H9 (cell line): ENCODE data around the gene CD226. TPM values are rescaled to one million over a fixed set of nuclear protein-coding genes. Genes with fewer than 3 reads are reported as not detected.

Experiments used
- DNase-seq: peaks from one replicate; pipeline ENCODE4 v3.0.0-alpha.2; 2017
- H2AFZ ChIP-seq: one replicate; pipeline ENCODE4 v1.6.1; 2013; ENCODE audit warnings: mild to moderate bottlenecking, low read length, control low read depth, moderate library complexity
- H2AK5ac ChIP-seq: 2 replicates; pipeline ENCODE4 v1.6.1; 2013; ENCODE audit warnings: low read length, control low read depth, mixed read lengths; ENCODE audit not compliant: insufficient read length
- H2BK120ac ChIP-seq: one replicate; pipeline ENCODE4 v1.6.1; 2013; ENCODE audit warnings: low read depth, mild to moderate bottlenecking, low read length, control low read depth, inconsistent platforms; ENCODE audit not compliant: poor library complexity, severe bottlenecking
- H2BK12ac ChIP-seq: 2 replicates; pipeline ENCODE4 v1.6.1; 2013; ENCODE audit warnings: low read length, control low read depth, mixed read lengths, low read depth; ENCODE audit not compliant: insufficient read length
- H2BK15ac ChIP-seq: 2 replicates; pipeline ENCODE4 v1.6.1; 2013; ENCODE audit warnings: low read depth, low read length, control low read depth
- H2BK20ac ChIP-seq: one replicate; pipeline ENCODE4 v1.6.1; 2013; ENCODE audit warnings: low read depth, mild to moderate bottlenecking, low read length, control low read depth, inconsistent platforms; ENCODE audit not compliant: poor library complexity, severe bottlenecking
- H2BK5ac ChIP-seq: 2 replicates; pipeline ENCODE4 v1.6.1; 2013; ENCODE audit warnings: low read length, control low read depth, mixed read lengths; ENCODE audit not compliant: insufficient read length
- H3K14ac ChIP-seq: 2 replicates; pipeline ENCODE4 v1.6.1; 2013; ENCODE audit warnings: low read length, control low read depth; ENCODE audit not compliant: insufficient read depth
- H3K18ac ChIP-seq: 2 replicates; pipeline ENCODE4 v1.6.1; 2013; ENCODE audit warnings: low read depth, mild to moderate bottlenecking, mixed read lengths, low read length, control low read depth; ENCODE audit not compliant: insufficient read length
- H3K23ac ChIP-seq: 2 replicates; pipeline ENCODE4 v1.6.1; 2013; ENCODE audit warnings: low read length, control low read depth, mixed read lengths, low read depth; ENCODE audit not compliant: insufficient read length
- H3K23me2 ChIP-seq: 2 replicates; pipeline ENCODE4 v1.6.1; 2013; ENCODE audit warnings: low read depth, mild to moderate bottlenecking, mixed read lengths, low read length, control low read depth; ENCODE audit not compliant: insufficient read length, poor library complexity, severe bottlenecking
- H3K27ac ChIP-seq: 2 replicates; pipeline ENCODE4 v1.5.1; 2013; ENCODE audit warnings: low read length, control low read depth, mixed read lengths, low read depth; ENCODE audit not compliant: insufficient read length
- H3K27me3 ChIP-seq: 2 replicates; pipeline ENCODE4 v1.6.1; 2013; ENCODE audit warnings: low read length, control low read depth, inconsistent platforms; ENCODE audit not compliant: insufficient read depth
- H3K4ac ChIP-seq: 2 replicates; pipeline ENCODE4 v1.6.1; 2013; ENCODE audit warnings: low read depth, mild to moderate bottlenecking, control low read depth, inconsistent platforms, low read length, moderate library complexity
- H3K4me1 ChIP-seq: 2 replicates; pipeline ENCODE4 v1.6.1; 2013; ENCODE audit warnings: low read length, control low read depth, inconsistent platforms; ENCODE audit not compliant: insufficient read depth
- H3K4me2 ChIP-seq: 2 replicates; pipeline ENCODE4 v1.6.1; 2013; ENCODE audit warnings: low read length, control low read depth, mixed read lengths; ENCODE audit not compliant: insufficient read length, insufficient read depth
- H3K56ac ChIP-seq: 2 replicates; pipeline ENCODE4 v1.6.1; 2013; ENCODE audit warnings: low read depth, mild to moderate bottlenecking, mixed read lengths, low read length, control low read depth; ENCODE audit not compliant: insufficient read length
- H3K79me1 ChIP-seq: 2 replicates; pipeline ENCODE4 v1.6.1; 2013; ENCODE audit warnings: low read depth, mild to moderate bottlenecking, moderate library complexity, low read length, control low read depth, inconsistent platforms; ENCODE audit not compliant: insufficient read depth, poor library complexity, severe bottlenecking
- H3K79me2 ChIP-seq: 2 replicates; pipeline ENCODE4 v1.6.1; 2013; ENCODE audit warnings: low read length, control low read depth, inconsistent platforms; ENCODE audit not compliant: insufficient read depth
- H3K9ac ChIP-seq: 2 replicates; pipeline ENCODE4 v1.6.1; 2013; ENCODE audit warnings: low read length, control low read depth, mixed read lengths; ENCODE audit not compliant: insufficient read length; ENCODE audit errors: extremely low read depth
- H3K9me3 ChIP-seq: one replicate; pipeline ENCODE4 v1.6.1; 2013; ENCODE audit warnings: low read depth, low read length, inconsistent platforms; ENCODE audit not compliant: control insufficient read depth
- H3T11ph ChIP-seq: one replicate; pipeline ENCODE4 v1.6.1; 2013; ENCODE audit warnings: mild to moderate bottlenecking, low read length, control low read depth, inconsistent platforms
- H4K20me1 ChIP-seq: one replicate; pipeline ENCODE4 v1.6.1; 2013; ENCODE audit not compliant: control insufficient read depth, insufficient read length, insufficient read depth
- H4K5ac ChIP-seq: 2 replicates; pipeline ENCODE4 v1.6.1; 2013; ENCODE audit warnings: low read depth, mild to moderate bottlenecking, mixed read lengths, low read length, control low read depth; ENCODE audit not compliant: insufficient read length
- H4K8ac ChIP-seq: replicated peaks from 2 replicates; pipeline ENCODE4 v1.6.1; 2013; ENCODE audit warnings: low read length, control low read depth, mixed read lengths, low read depth; ENCODE audit not compliant: insufficient read length
- H4K91ac ChIP-seq: 2 replicates; pipeline ENCODE4 v1.6.1; 2013; ENCODE audit warnings: low read depth, mild to moderate bottlenecking, moderate library complexity, mixed read lengths, low read length, control low read depth; ENCODE audit not compliant: insufficient read length
- H3K27ac Mint-ChIP-seq, 3 experiments: 2 replicates in 2 of 3; 3 replicates in 1 of 3; pipeline ENCODE4 v1.8.0; 2020 to 2021; ENCODE audit warnings: mixed read lengths in 3 of 3, mild to moderate bottlenecking in 1 of 3, moderate library complexity in 1 of 3
- H3K27me3 Mint-ChIP-seq: 2 replicates; pipeline ENCODE4 v1.8.0; 2021; ENCODE audit warnings: low read depth, mild to moderate bottlenecking, moderate library complexity, mixed read lengths
- H3K36me3 Mint-ChIP-seq, 3 experiments: 2 replicates in 2 of 3; 3 replicates in 1 of 3; pipeline ENCODE4 v1.8.0; 2020 to 2021; ENCODE audit warnings: low read depth in 3 of 3, mixed read lengths in 3 of 3; ENCODE audit not compliant: insufficient read depth in 1 of 3
- H3K4me1 Mint-ChIP-seq, 2 experiments: 2 replicates each; pipeline ENCODE4 v1.8.0; 2020; ENCODE audit warnings: mixed read lengths in 2 of 2
- H3K4me3 Mint-ChIP-seq, 2 experiments: 2 replicates in 1 of 2; 3 replicates in 1 of 2; pipeline ENCODE4 v1.8.0; 2020 to 2021; ENCODE audit warnings: mild to moderate bottlenecking in 2 of 2, mixed read lengths in 2 of 2, moderate library complexity in 1 of 2
- H3K9me3 Mint-ChIP-seq, 2 experiments: 2 replicates in 1 of 2; 3 replicates in 1 of 2; pipeline ENCODE4 v1.8.0; 2020; ENCODE audit warnings: mild to moderate bottlenecking in 2 of 2, mixed read lengths in 2 of 2, moderate library complexity in 1 of 2
- WGBS: extraction: QIAGEN DNeasy Blood & Tissue Kit; methylation state at CpG from one replicate; pipeline ENCODE4 v1.1.7; 2013; ENCODE audit warnings: missing lambda C conversion rate, low lambda C conversion rate, mixed read lengths; ENCODE audit not compliant: insufficient read length; ENCODE audit errors: extremely low coverage; 5-methylcytosine and 5-hydroxymethylcytosine counted together
- total RNA-seq: library from RNA; stranded (reverse); gene quantifications from 2 replicates; pipeline ENCODE4 v1.2.1, GENCODE V29; 2021
- TF ChIP-seq, protein P1 (sequence below): fragments of 200-600 bp; sonication (generic); conservative IDR thresholded peaks from 3 replicates; pipeline ENCODE4 v1.8.0; 2021; ENCODE audit warnings: antibody characterized with exemption, mild to moderate bottlenecking

Gene CD226
- total RNA-seq, 1 experiment from 2014 or later: not detected

DNA sequence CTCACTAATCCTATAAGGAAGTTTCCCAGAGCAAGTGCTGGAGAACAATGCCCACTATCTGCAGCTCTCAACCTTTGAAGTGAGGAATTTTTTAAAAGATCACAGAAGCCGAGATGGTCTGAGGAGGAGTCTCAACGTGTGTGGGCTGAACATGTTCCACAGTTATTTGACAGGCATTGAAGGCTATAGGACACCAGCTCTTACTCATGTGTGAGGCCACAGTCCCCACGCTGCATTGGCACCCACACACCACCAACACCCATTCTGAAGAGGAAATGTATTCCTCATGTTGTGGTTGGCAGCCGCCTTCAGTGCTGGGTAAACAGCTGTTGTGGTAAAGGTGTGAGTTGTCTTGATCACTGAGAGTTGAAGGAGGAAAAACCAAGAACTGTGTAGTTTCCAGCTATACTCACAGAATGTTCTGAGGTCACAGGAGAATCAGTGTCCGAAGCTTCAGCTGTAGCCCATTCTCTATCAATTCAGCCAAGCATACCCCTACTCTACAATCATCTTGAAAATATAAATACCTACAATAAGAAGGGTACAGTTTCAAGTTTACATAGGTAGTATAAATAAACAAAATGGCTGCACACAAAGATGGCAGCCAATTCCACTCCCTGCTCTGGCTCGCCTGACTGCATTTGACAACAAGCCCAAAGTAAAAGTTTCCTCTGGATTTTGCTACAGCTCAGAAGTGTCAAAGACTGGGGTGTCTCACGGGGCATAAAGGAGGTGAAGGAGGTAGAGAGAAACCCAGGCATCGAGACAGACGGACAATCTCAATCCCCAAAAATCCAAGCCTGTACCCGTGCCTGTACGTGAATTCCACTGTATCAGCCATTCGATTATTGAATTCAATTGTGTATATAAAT is 12.1 kb downstream of the CD226 start:
- no peak for DNase-seq
- no peak overlapping the region for H2AFZ ChIP-seq
- no peaks in the 10 kb centered on the region for H3K79me1 ChIP-seq
- H3K9ac ChIP-seq: no peak overlapping the region
- no peak overlapping the region for H3K4ac ChIP-seq
- H2AK5ac ChIP-seq: no peak overlapping the region
- H4K20me1 ChIP-seq: no peaks in the 10 kb centered on the region
- H2BK20ac ChIP-seq: no peak overlapping the region
- Mint-ChIP-seq H3K27ac (no peak overlapping the region), H3K4me1 (peaks cover 7% of the 10 kb centered on the region in 2 experiments), H3K4me3 (no peak overlapping the region), H3K27me3 (no peaks in the 10 kb centered on the region), H3K36me3 (peaks cover 0 to 4% (median 0%) of the 10 kb centered on the region in 3 experiments; a peak in 1 of 7 replicates), H3K9me3 (peaks cover 0 to 1% of the 10 kb centered on the region in 2 experiments; a peak in 1 of 5 replicates)
- H3K27me3 ChIP-seq: no peaks in the 10 kb centered on the region
- H3K23ac ChIP-seq: no peak overlapping the region
- H3K18ac ChIP-seq: no peak overlapping the region
- H3K23me2 ChIP-seq: no peaks in the 10 kb centered on the region
- no peak overlapping the region for H3K27ac ChIP-seq
- no peak overlapping the region for H4K5ac ChIP-seq
- H2BK120ac ChIP-seq: no peak overlapping the region
- H2BK5ac ChIP-seq: no peak overlapping the region
- no peak overlapping the region for H4K91ac ChIP-seq
- no peak overlapping the region for H2BK12ac ChIP-seq
- no peak overlapping the region for H4K8ac ChIP-seq
- no peaks in the 10 kb centered on the region for H3K4me1 ChIP-seq
- TF ChIP-seq, protein P1, sequence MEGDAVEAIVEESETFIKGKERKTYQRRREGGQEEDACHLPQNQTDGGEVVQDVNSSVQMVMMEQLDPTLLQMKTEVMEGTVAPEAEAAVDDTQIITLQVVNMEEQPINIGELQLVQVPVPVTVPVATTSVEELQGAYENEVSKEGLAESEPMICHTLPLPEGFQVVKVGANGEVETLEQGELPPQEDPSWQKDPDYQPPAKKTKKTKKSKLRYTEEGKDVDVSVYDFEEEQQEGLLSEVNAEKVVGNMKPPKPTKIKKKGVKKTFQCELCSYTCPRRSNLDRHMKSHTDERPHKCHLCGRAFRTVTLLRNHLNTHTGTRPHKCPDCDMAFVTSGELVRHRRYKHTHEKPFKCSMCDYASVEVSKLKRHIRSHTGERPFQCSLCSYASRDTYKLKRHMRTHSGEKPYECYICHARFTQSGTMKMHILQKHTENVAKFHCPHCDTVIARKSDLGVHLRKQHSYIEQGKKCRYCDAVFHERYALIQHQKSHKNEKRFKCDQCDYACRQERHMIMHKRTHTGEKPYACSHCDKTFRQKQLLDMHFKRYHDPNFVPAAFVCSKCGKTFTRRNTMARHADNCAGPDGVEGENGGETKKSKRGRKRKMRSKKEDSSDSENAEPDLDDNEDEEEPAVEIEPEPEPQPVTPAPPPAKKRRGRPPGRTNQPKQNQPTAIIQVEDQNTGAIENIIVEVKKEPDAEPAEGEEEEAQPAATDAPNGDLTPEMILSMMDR: no peak
- H3K14ac ChIP-seq: no peak overlapping the region
- no peaks in the 10 kb centered on the region for H3K9me3 ChIP-seq
- H2BK15ac ChIP-seq: no peak overlapping the region; the same call in 1 of the 2 replicates
- no peaks in the 10 kb centered on the region for H3K79me2 ChIP-seq
- H3K4me2 ChIP-seq: no peak overlapping the region
- no peak overlapping the region for H3K56ac ChIP-seq
- WGBS: no CpG with 5 or more reads among the region's 12 CpGs
- H3T11ph ChIP-seq: no peak overlapping the region
